Activated naive CD8-positive, alpha-beta T cell treated with anti-CD3 and anti-CD28 coated beads for 36 hours (primary cell): ENCODE data around the gene CDK14. TPM values are rescaled to one million over a fixed set of nuclear protein-coding genes. Genes with fewer than 3 reads are reported as not detected.

Experiments
- DNase-seq: peaks from one replicate; pipeline ENCODE4 v3.0.0; 2021
- H3K27ac Mint-ChIP-seq: one replicate; pipeline ENCODE4 v1.8.0; 2022; ENCODE audit warnings: mild to moderate bottlenecking, moderate library complexity, mixed read lengths
- H3K27me3 Mint-ChIP-seq: one replicate; pipeline ENCODE4 v1.8.0; 2022; ENCODE audit warnings: mild to moderate bottlenecking, mixed read lengths
- H3K36me3 Mint-ChIP-seq: one replicate; pipeline ENCODE4 v1.8.0; 2021; ENCODE audit warnings: mild to moderate bottlenecking, mixed read lengths
- H3K4me1 Mint-ChIP-seq: one replicate; pipeline ENCODE4 v1.8.0; 2021; ENCODE audit warnings: mixed read lengths
- H3K4me3 Mint-ChIP-seq: one replicate; pipeline ENCODE4 v1.8.0; 2022; ENCODE audit warnings: mild to moderate bottlenecking, moderate library complexity, mixed read lengths
- H3K9me3 Mint-ChIP-seq: one replicate; pipeline ENCODE4 v1.8.0; 2022; ENCODE audit warnings: mixed read lengths
- total RNA-seq, 2 experiments: library from RNA; stranded (reverse); gene quantifications; one replicate each; pipeline ENCODE4 v1.2.3, GENCODE V29; 2021

The CDK14 gene
- total RNA-seq, 2 experiments from 2014 or later, result 0.92 to 1.6 TPM

DNA sequence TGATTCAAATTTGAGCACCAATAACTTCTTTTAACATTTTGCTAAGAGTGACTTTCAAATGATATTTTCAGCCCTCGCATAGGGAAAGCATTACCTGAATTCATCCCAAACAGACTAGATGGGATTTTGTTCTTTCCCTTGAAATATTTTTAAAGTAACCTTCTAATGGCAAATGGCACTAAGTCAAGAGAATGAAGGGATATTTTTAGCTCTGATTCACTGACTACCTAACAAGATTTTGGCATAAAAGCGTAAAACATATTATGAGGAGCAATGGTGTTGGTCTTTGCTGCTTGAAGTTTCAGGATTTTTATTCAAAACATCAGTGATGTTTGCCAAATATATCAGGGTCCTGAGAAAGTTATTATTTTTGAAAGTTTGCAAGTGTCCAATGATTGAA lies 290.3 kb downstream of the CDK14 start:
- Mint-ChIP-seq H3K27ac (no peak overlapping the region), H3K4me1 (peaks cover 4% of the 10 kb centered on the region), H3K4me3 (no peak overlapping the region), H3K36me3 (no peaks in the 10 kb centered on the region), H3K27me3 (no peaks in the 10 kb centered on the region), H3K9me3 (peaks cover 10% of the 10 kb centered on the region)
- no peak for DNase-seq

GRCh38 chr7:90889210-90889609 lies 293.1 kb downstream of the CDK14 start:
- Mint-ChIP-seq H3K27me3 (no peaks in the 10 kb centered on the region), H3K4me1 (no peaks in the 10 kb centered on the region), H3K9me3 (peaks cover under 1% of the 10 kb centered on the region), H3K4me3 (no peak overlapping the region), H3K36me3 (no peaks in the 10 kb centered on the region), H3K27ac (no peak overlapping the region)
- no peak for DNase-seq

- Mint-ChIP-seq H3K4me3 (no peak overlapping the region), H3K9me3 (no peaks in the 10 kb centered on the region), H3K27ac (no peak overlapping the region), H3K27me3 (no peaks in the 10 kb centered on the region), H3K36me3 (no peaks in the 10 kb centered on the region), H3K4me1 (no peaks in the 10 kb centered on the region)
- DNase-seq, result no peak
Observed at GRCh38 chr7:90889644-90890043, 293.5 kb downstream of the CDK14 start.

- no peaks in the 10 kb centered on the region for H3K36me3 Mint-ChIP-seq
- no peak overlapping the region for H3K4me3 Mint-ChIP-seq
- no peaks in the 10 kb centered on the region for H3K27me3 Mint-ChIP-seq
- H3K4me1 Mint-ChIP-seq, result no peaks in the 10 kb centered on the region
- no peak overlapping the region for H3K27ac Mint-ChIP-seq
- no peak for DNase-seq
- peaks cover 2% of the 10 kb centered on the region for H3K9me3 Mint-ChIP-seq
Observed at GRCh38 chr7:90891529-90891928, 295.4 kb downstream of the CDK14 start.

DNA sequence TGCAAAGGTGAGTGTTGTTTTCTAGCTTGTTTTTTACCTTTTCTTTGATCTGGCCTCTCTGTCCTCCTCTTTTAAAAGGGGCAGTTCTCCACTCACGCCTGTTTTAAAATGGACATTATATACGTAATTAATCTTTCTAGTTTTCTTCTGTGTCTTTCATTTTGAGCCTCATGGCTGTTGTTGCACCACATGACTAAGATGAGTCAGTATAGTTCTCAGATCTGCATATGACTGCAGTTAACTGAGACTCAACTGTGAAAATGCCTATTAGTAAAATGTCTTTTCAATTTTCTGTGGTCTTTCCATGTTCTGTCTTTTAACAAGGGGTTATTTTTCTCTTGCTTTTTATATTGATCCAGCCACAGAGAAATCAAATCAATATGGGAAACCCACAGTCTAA lies 296.1 kb downstream of the CDK14 start:
- Mint-ChIP-seq H3K9me3 (peaks cover 2% of the 10 kb centered on the region), H3K4me1 (no peaks in the 10 kb centered on the region), H3K27me3 (no peaks in the 10 kb centered on the region), H3K4me3 (no peak overlapping the region), H3K27ac (no peak overlapping the region), H3K36me3 (no peaks in the 10 kb centered on the region)
- no peak for DNase-seq

DNA sequence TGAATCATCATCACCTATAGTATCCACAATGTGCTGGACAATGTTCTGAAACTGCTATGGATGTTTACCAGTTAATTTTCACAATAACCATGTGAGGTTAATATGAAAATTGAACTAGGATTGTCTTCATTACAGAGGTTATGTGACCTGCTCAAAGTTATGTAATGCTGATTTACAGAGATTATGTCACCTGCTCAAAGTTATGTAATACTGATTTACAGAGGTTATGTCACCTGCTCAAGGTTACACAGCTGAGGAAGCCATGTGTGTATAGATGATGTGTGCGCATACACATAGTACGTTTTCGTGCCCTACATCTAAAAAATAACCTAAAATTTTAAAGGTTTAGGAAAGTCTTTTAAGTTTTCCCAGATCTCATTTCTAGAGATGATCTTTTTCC lies 298.0 kb downstream of the CDK14 start:
- Mint-ChIP-seq H3K27me3 (no peaks in the 10 kb centered on the region), H3K36me3 (no peaks in the 10 kb centered on the region), H3K27ac (no peak overlapping the region), H3K4me3 (no peak overlapping the region), H3K4me1 (no peaks in the 10 kb centered on the region), H3K9me3 (peaks cover 2% of the 10 kb centered on the region)
- no peak for DNase-seq

DNA sequence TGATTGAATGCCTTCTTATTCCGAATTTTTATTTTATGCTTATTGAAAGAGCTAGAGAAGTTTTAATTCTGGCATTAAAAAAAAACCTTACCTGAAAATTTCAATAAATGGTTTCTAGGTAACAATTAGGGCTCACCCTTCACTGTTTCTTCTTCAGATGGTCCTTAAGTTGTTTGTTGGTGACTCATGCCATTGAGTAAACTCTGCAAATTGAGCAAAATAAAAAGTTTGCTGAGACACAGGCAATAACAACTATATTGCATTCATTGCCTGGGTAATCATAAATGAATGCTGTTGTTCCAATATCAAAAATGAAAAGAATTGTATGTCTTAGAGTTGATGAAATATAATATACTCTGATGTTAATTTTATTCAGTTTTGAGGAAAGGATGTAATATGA lies 300.3 kb downstream of the CDK14 start:
- no peak overlapping the region for H3K27ac Mint-ChIP-seq
- no peaks in the 10 kb centered on the region for H3K4me1 Mint-ChIP-seq
- no peaks in the 10 kb centered on the region for H3K27me3 Mint-ChIP-seq
- no peak overlapping the region for H3K4me3 Mint-ChIP-seq
- peaks cover 2% of the 10 kb centered on the region for H3K9me3 Mint-ChIP-seq
- no peak for DNase-seq
- H3K36me3 Mint-ChIP-seq, result no peaks in the 10 kb centered on the region

DNA sequence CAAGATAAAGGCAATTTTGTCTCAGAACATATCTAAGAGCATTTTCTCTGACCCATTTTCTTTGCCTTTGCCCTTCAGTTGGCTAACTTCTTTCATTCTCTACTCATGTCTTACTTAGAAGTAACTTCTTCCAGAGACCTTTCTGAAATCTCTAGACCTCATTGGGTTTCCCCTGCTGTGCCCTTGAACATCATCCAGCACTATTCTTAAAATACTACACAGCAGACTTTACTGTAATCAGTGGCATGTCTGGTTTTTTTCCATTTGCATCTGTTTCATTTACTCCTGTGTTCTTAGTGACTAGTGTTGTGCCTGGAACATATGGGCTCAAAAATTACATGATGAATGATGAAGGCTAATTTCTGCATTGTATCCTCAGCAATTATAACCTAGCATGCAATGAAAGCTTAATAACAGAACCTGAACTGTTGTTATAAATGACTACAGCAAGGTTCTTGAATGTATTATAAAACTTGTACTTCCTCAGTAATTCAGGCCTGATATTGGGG lies 301.9 kb downstream of the CDK14 start:
- no peak overlapping the region for H3K4me3 Mint-ChIP-seq
- H3K4me1 Mint-ChIP-seq, result no peaks in the 10 kb centered on the region
- H3K9me3 Mint-ChIP-seq, result peaks cover 2% of the 10 kb centered on the region
- H3K27ac Mint-ChIP-seq, result no peak overlapping the region
- H3K36me3 Mint-ChIP-seq, result no peaks in the 10 kb centered on the region
- no peak for DNase-seq
- no peaks in the 10 kb centered on the region for H3K27me3 Mint-ChIP-seq

GRCh38 chr7:90900628-90901356 lies 304.7 kb downstream of the CDK14 start:
- no peak for DNase-seq
- Mint-ChIP-seq H3K9me3 (peaks cover 2% of the 10 kb centered on the region), H3K36me3 (no peaks in the 10 kb centered on the region), H3K27me3 (no peaks in the 10 kb centered on the region), H3K4me3 (no peak overlapping the region), H3K27ac (no peak overlapping the region), H3K4me1 (no peaks in the 10 kb centered on the region)

DNA sequence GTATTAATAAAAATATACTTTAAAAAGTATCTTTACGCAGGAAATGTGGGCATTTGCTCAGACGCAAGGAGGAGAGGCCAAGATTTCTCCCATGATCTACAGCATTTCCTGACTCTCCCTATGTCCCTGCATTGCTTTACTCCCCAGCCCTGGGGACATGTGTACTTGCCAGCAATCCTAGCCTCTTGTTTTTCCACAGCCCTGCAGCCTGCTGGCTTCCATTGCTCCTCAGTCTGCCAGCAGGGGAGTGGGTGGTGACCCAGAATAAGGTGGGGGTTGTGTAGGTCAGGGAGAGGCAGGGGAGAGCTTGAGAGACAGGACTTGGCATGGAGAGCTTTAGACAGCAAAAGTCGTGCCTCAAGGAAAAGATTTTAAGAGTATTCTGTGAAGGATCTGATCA lies 307.7 kb downstream of the CDK14 start:
- DNase-seq, result no peak
- H3K4me3 Mint-ChIP-seq, result no peak overlapping the region
- H3K9me3 Mint-ChIP-seq, result no peaks in the 10 kb centered on the region
- no peaks in the 10 kb centered on the region for H3K36me3 Mint-ChIP-seq
- no peaks in the 10 kb centered on the region for H3K27me3 Mint-ChIP-seq
- no peaks in the 10 kb centered on the region for H3K4me1 Mint-ChIP-seq
- H3K27ac Mint-ChIP-seq, result no peak overlapping the region

- Mint-ChIP-seq H3K27me3 (no peaks in the 10 kb centered on the region), H3K4me1 (no peaks in the 10 kb centered on the region), H3K9me3 (no peaks in the 10 kb centered on the region), H3K27ac (no peak overlapping the region), H3K36me3 (no peaks in the 10 kb centered on the region), H3K4me3 (no peak overlapping the region)
- no peak for DNase-seq
Observed at GRCh38 chr7:90910136-90910535, 314.0 kb downstream of the CDK14 start.

- no peak for DNase-seq
Observed at GRCh38 chr7:90916319-90916718, 320.2 kb downstream of the CDK14 start.

DNA sequence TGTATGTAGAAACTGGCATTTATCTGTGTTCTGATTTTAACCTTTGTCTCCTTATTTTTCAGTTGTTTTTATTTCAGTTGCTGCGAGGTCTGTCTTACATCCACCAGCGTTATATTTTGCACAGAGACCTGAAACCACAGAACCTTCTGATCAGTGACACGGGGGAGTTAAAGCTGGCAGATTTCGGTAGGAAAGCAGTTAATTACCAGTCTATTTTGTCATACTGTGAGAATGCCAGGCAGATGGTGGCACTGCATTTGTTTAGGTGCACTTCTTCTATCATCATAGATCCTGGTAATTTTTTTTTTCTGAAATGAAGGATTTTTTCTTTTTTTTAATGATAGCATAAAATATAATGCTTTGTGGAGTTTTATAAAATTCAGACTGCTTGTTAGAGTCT lies 321.4 kb downstream of the CDK14 start:
- no peaks in the 10 kb centered on the region for H3K36me3 Mint-ChIP-seq
- no peaks in the 10 kb centered on the region for H3K27me3 Mint-ChIP-seq
- H3K27ac Mint-ChIP-seq, result no peak overlapping the region
- H3K4me3 Mint-ChIP-seq, result no peak overlapping the region
- no peaks in the 10 kb centered on the region for H3K4me1 Mint-ChIP-seq
- no peak for DNase-seq
- H3K9me3 Mint-ChIP-seq, result peaks cover 2% of the 10 kb centered on the region

More at GRCh38 chr7:90916319-90916718, 320.2 kb downstream of the CDK14 start:
- peaks cover 1% of the 10 kb centered on the region for H3K9me3 Mint-ChIP-seq
- no peaks in the 10 kb centered on the region for H3K27me3 Mint-ChIP-seq
- no peaks in the 10 kb centered on the region for H3K4me1 Mint-ChIP-seq
- no peak overlapping the region for H3K27ac Mint-ChIP-seq
- H3K4me3 Mint-ChIP-seq, result no peak overlapping the region
- no peaks in the 10 kb centered on the region for H3K36me3 Mint-ChIP-seq

- peaks cover 2% of the 10 kb centered on the region for H3K9me3 Mint-ChIP-seq
- DNase-seq, result no peak
- no peaks in the 10 kb centered on the region for H3K4me1 Mint-ChIP-seq
- no peaks in the 10 kb centered on the region for H3K36me3 Mint-ChIP-seq
- no peak overlapping the region for H3K27ac Mint-ChIP-seq
- no peaks in the 10 kb centered on the region for H3K27me3 Mint-ChIP-seq
- H3K4me3 Mint-ChIP-seq, result no peak overlapping the region
Observed at GRCh38 chr7:90918303-90918702, 322.2 kb downstream of the CDK14 start.

GRCh38 chr7:90919816-90920215 lies 323.7 kb downstream of the CDK14 start:
- Mint-ChIP-seq H3K4me1 (no peaks in the 10 kb centered on the region), H3K27me3 (no peaks in the 10 kb centered on the region), H3K27ac (no peak overlapping the region), H3K9me3 (peaks cover 2% of the 10 kb centered on the region), H3K36me3 (no peaks in the 10 kb centered on the region), H3K4me3 (no peak overlapping the region)
- no peak for DNase-seq

DNA sequence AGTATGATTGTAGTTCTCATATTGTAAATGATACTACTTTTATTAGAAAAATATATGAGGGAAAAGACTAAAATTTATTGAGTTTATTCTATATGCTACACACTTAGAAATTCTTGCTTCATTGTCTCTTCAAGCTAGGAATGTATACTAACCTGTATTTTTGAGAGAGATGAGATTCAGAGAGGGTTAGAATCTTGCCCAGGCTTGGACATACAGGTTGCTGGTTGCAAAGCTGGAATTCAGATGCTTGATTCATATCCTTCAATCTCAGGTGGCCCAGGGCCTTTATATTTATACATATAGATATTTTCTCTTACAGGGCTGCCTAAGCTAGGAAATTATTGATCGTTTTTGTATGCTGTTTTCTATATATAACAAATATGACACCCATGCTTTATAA lies 324.2 kb downstream of the CDK14 start:
- no peak overlapping the region for H3K27ac Mint-ChIP-seq
- H3K4me1 Mint-ChIP-seq, result no peaks in the 10 kb centered on the region
- H3K9me3 Mint-ChIP-seq, result peaks cover 2% of the 10 kb centered on the region
- H3K4me3 Mint-ChIP-seq, result no peak overlapping the region
- H3K27me3 Mint-ChIP-seq, result no peaks in the 10 kb centered on the region
- no peak for DNase-seq
- no peaks in the 10 kb centered on the region for H3K36me3 Mint-ChIP-seq
